Right atrium auricular region (tissue), 2 donors: Measurements from ENCODE around the gene FBXO8. TPM values are rescaled to one million over a fixed set of nuclear protein-coding genes. Genes with fewer than 3 reads are reported as not detected.
"Not testable (repeated sequence)": the region's sequence is repeated elsewhere in the genome, so short reads cannot be mapped to it uniquely, and the experiment has no call there.

Experiments
- DNase-seq: peaks from one replicate; pipeline ENCODE4 v3.0.0-alpha.2; 2019; ENCODE audit warnings: low spot score
- H3K27ac ChIP-seq, 2 donors: fragments of 200-600 bp; sonication (generic); 1 replicate in 1 of 2; 2 replicates in 1 of 2; pipeline ENCODE4 v1.5.1; 2016 to 2019
- H3K27me3 ChIP-seq, 2 donors: fragments of 200-600 bp; sonication (generic); one replicate each; pipeline versions ENCODE4 v1.5.1 to v1.6.0; 2017 to 2019
- H3K36me3 ChIP-seq: fragments of 200-600 bp; sonication (generic); one replicate; pipeline ENCODE4 v1.5.1; 2016
- H3K4me1 ChIP-seq, 2 donors: fragments of 200-600 bp; sonication (generic); one replicate each; pipeline versions ENCODE4 v1.5.1 to v1.6.0; 2017 to 2019
- H3K4me3 ChIP-seq, 2 donors: fragments of 200-600 bp; sonication (generic); 1 replicate in 1 of 2; 2 replicates in 1 of 2; pipeline ENCODE4 v1.5.1; 2017 to 2019; ENCODE audit warnings: mild to moderate bottlenecking in 1 of 2, moderate library complexity in 1 of 2
- H3K9me3 ChIP-seq, 2 donors: fragments of 200-600 bp; sonication (generic); one replicate each; pipeline ENCODE4 v1.5.1; 2019
- total RNA-seq, 2 donors: library from RNA; depleted of rRNA; stranded (reverse); fragments of >200 nt; gene quantifications; one replicate each; pipeline ENCODE4 v1.1.0, GENCODE V29; 2016
- TF ChIP-seq, protein P1 (sequence below), 2 donors: fragments of 200-600 bp; sonication (generic); IDR thresholded peaks; one replicate each; pipeline ENCODE4 v1.5.1; 2019; ENCODE audit warnings: antibody characterized with exemption in 2 of 2

FBXO8 gene
- total RNA-seq, 2 donors from 2014 or later, result 26.3 to 28.0 TPM

DNA sequence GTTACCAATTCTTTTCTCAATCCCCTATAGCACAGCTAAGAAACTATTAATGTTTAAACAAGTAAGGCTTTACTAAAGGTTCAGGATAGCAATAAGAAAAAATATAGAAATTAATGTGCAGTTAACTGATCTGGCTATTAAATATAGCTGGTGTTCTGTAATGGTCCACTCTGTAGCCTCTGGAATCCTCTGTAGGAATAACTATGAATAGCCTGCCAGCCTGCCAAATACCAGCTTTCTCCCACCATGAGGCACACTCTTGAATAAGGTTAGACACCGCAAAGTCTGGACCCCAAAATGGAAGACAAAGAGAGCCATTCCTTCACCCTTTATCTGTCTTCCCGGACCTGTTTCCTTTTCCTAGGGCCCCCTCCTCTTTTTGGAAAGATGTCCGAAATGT is 30.8 kb upstream of the FBXO8 start:
- Histone ChIP-seq H3K9me3 (no peaks in the 10 kb centered on the region), H3K4me1 (no peaks in the 10 kb centered on the region), H3K27me3 (no peaks in the 10 kb centered on the region), H3K27ac (no peak overlapping the region), H3K4me3 (no peak overlapping the region), H3K36me3 (peaks cover 16% of the 10 kb centered on the region)
- DNase-seq, result no peak
- TF ChIP-seq, protein P1, sequence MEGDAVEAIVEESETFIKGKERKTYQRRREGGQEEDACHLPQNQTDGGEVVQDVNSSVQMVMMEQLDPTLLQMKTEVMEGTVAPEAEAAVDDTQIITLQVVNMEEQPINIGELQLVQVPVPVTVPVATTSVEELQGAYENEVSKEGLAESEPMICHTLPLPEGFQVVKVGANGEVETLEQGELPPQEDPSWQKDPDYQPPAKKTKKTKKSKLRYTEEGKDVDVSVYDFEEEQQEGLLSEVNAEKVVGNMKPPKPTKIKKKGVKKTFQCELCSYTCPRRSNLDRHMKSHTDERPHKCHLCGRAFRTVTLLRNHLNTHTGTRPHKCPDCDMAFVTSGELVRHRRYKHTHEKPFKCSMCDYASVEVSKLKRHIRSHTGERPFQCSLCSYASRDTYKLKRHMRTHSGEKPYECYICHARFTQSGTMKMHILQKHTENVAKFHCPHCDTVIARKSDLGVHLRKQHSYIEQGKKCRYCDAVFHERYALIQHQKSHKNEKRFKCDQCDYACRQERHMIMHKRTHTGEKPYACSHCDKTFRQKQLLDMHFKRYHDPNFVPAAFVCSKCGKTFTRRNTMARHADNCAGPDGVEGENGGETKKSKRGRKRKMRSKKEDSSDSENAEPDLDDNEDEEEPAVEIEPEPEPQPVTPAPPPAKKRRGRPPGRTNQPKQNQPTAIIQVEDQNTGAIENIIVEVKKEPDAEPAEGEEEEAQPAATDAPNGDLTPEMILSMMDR (IDR thresholded peaks at IDR 0.05), result no peak

DNA sequence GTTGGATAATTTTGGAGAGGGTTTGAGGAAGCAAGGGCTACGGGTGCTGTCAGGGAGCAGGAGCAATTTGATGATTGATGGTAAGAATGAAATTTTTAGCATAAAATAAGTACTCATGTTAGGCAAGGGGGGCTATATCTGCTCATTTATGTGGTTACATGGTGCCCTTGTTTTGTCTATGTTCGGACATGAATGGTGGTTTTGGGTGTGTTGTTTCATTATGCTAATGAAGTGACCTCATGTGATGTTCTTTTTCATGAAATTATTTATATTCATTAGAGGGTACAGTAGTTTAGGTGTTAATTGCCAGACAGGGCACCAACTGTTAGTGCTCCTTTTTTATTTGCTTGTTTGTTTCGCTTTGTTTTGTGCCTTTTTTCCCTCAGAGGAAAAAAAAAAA is 29.5 kb upstream of the FBXO8 start:
- Histone ChIP-seq H3K9me3 (no peaks in the 10 kb centered on the region), H3K4me1 (no peaks in the 10 kb centered on the region), H3K27ac (no peak overlapping the region), H3K36me3 (peaks cover 16% of the 10 kb centered on the region), H3K27me3 (no peaks in the 10 kb centered on the region), H3K4me3 (no peak overlapping the region)
- TF ChIP-seq, protein P1 (IDR thresholded peaks at IDR 0.05), result no peak
- no peak for DNase-seq

DNA sequence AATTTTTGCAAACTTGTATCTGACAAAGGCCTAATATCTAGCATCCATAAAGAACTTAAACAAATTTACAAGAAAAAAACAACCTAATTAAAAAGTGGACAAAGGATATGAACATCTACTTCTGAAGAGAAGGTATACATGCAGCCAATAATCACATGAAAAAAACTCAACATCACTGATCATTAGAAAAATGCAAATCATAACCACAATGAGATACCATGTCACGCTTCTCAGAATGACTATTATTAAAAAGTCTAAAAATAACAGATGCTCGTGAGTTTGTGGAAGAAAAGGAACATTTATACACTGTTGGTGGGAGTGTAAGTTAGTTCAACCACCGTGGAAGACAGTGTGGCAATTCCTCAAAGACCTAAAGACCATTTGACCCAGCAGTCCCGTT is 24.2 kb upstream of the FBXO8 start:
- no peaks in the 10 kb centered on the region for H3K27me3 ChIP-seq
- H3K36me3 ChIP-seq, result peaks cover 49% of the 10 kb centered on the region
- no peak overlapping the region for H3K4me3 ChIP-seq
- no peaks in the 10 kb centered on the region for H3K4me1 ChIP-seq
- DNase-seq, result no peak
- H3K27ac ChIP-seq, result no peak overlapping the region
- TF ChIP-seq, protein P1 (IDR thresholded peaks at IDR 0.05), result no peak
- H3K9me3 ChIP-seq, result no peaks in the 10 kb centered on the region

DNA sequence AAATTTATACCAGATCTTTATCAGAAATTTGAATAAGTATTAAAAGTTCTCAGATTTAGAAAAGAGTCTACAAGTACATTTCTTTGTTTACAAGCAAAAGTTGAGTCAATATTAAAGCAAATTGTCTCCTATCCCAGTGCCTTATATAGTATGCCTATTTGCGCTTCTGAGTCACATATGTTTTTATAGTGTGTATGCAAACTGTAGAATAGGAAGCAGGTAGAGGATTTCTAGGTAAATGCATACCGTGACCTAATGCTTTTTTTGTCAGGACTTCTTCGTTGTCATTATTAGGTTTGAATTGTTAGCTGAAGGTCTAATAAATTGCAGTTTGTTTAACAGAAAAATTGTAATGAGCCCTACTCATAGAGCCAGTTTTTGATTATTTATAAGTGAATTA is 22.5 kb upstream of the FBXO8 start:
- Histone ChIP-seq H3K36me3 (peaks cover 51% of the 10 kb centered on the region), H3K9me3 (no peaks in the 10 kb centered on the region), H3K4me1 (no peaks in the 10 kb centered on the region), H3K4me3 (no peak overlapping the region), H3K27ac (no peak overlapping the region), H3K27me3 (no peaks in the 10 kb centered on the region)
- TF ChIP-seq, protein P1 (IDR thresholded peaks at IDR 0.05), result no peak
- DNase-seq, result no peak

DNA sequence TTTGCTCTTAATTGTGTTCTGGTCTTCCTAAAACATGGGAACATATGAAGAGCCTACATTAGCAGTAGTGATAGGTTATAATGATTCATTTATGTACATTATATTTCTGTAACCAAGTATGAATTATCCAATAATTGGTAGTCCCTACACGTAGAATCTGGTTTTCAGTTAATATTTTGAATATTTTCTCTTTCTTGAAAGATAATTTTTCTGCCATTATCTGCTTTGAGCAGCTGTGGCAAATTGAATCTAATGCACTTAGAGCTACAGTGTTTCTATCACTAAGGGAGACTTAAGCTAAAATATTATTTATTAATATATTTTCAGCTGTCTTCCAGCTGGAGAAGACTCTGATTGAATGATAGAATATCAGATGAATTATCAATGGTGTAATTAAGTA is 21.2 kb upstream of the FBXO8 start:
- no peak for DNase-seq
- Histone ChIP-seq H3K9me3 (no peaks in the 10 kb centered on the region), H3K27me3 (no peaks in the 10 kb centered on the region), H3K4me3 (no peak overlapping the region), H3K36me3 (peaks cover 43% of the 10 kb centered on the region), H3K4me1 (no peaks in the 10 kb centered on the region), H3K27ac (no peak overlapping the region)
- TF ChIP-seq, protein P1 (IDR thresholded peaks at IDR 0.05), result no peak

DNA sequence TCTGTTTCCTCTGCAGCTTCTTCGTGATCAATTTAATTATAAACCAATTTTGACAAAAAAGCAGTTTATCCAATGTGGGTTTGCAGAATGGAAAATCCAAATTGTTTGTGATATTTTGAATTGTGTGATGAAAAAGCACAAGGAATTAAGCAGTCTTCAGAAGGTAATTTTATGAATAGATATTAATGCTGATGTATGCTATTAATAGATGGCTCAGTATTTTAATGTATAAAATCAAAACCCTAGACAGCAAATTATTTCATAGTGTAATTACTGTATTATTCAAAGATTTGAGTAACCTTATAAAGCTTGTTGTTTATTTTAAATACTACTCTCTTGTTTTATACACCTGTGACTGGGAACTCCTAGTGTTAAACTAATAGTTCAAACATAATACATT is 20.2 kb upstream of the FBXO8 start:
- no peak overlapping the region for H3K27ac ChIP-seq
- no peaks in the 10 kb centered on the region for H3K27me3 ChIP-seq
- no peaks in the 10 kb centered on the region for H3K4me1 ChIP-seq
- H3K9me3 ChIP-seq, result no peaks in the 10 kb centered on the region
- H3K36me3 ChIP-seq, result peaks cover 43% of the 10 kb centered on the region
- no peak overlapping the region for H3K4me3 ChIP-seq
- TF ChIP-seq, protein P1 (IDR thresholded peaks at IDR 0.05), result no peak
- no peak for DNase-seq

DNA sequence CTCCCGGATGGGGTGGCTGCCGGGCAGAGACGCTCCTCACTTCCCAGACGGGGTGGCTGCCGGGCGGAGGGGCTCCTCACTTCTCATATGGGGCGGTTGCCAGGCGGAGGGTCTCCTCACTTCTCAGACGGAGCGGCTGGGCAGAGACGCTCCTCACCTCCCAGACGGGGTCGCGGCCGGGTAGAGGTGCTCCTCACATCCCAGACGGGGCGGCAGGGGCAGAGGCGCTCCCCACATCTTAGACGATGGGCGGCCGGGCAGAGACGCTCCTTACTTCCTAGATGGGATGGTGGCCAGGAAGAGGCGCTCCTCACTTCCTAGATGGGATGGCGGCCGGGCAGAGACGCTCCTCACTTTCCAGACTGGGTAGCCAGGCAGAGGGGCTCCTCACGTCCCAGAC is 11.7 kb upstream of the FBXO8 start:
- not testable (repeated sequence) for H3K4me3 ChIP-seq, H3K27ac ChIP-seq, H3K27me3 ChIP-seq, H3K4me1 ChIP-seq, DNase-seq
- H3K36me3 ChIP-seq, result peaks cover 19% of the 10 kb centered on the region
- H3K9me3 ChIP-seq, result peaks cover 0 to 26% of the 10 kb centered on the region in 2 donors

DNA sequence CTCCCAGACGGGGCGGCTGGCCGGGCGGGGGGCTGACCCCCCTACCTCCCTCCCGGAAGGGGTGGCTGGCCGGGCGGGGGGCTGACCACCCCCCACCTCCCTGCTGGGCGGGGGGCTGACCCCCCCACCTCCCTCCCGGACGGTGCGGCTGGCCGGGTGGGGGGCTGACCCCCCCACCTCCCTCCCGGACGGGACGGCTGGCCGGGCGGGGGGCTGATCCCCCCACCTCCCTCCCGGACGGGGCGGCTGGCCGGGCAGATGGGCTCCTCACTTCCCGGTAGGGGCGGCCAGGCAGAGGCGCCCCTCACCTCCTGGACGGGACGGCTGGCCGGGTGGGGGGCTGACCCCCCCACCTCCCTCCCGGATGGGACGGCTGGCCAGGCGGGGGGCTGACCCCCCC is 11.2 kb upstream of the FBXO8 start:
- H3K4me1 ChIP-seq, DNase-seq, H3K4me3 ChIP-seq, H3K27me3 ChIP-seq, H3K27ac ChIP-seq: not testable (repeated sequence)
- peaks cover 14% of the 10 kb centered on the region for H3K36me3 ChIP-seq
- H3K9me3 ChIP-seq, result peaks cover 0 to 26% of the 10 kb centered on the region in 2 donors
